ENCODE data around the gene CTNND2. TPM values are rescaled to one million over a fixed set of nuclear protein-coding genes. Genes with fewer than 3 reads are reported as not detected.
"Not testable (repeated sequence)": the region's sequence is repeated elsewhere in the genome, so short reads cannot be mapped to it uniquely, and the experiment has no call there.

The CTNND2 gene
- total RNA-seq, 1 donor from 2014 or later, result 10.1 TPM

DNA sequence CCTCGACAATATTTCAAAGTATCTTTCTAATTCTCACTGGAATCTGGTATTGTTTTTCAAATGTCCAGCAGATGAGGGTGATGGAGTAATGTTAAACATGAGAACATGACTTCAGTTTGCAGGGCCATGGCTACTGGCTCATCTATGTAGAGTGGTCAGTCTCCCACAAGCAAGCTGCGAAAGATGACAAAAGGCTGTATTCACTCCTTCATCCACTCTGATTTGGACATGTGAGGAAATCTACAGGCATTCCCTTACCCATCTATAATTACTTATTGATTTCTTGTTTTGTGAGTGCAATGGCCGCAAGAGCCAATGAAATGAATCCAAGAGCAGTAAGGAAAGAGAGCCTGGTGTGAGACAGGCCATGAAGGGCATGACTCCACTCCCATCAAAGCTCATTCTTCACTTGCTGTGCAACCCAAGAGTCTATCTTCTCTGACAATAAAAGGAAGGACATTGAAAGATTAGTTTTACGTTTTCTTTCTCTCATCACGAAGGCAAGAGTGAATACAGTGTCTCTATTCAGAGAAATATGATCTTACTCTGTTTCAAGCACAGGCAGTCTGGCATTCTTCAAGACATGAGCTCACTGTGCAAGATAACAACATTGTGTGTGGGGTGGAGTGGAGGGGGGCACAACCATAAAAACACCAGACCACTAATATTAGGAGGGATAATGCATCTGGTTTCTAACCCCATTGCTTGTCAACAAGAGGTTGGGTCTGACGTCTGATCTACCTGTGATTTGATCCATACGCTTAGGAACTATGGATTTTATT is 893.6 kb downstream of the CTNND2 start:
- DNase-seq (ENCODE audit: low spot score) (no peak), ATAC-seq (no peak)
- intact Hi-C loops (cut with DNase I), result no loop called here

DNA sequence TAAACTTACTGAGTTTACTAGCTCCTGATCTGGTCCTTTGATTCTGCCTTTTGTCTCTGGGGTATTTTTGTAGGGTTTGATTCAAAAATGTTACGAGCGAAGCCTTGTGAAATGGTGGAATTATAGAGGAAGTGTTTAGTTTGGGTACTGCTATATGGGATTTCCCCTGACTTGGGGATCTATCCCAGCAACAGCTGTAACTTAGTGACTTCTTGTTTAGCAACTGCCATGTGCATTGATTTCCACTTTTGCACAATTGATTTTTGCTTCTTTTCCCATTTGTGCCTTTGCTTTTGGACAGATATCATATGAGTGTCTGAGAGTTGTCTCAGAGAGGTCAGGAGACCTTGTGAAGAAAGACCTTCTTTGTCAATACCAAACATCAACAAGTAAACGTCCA is 894.7 kb downstream of the CTNND2 start:
- ATAC-seq, result no peak
- intact Hi-C loops (cut with DNase I), result no loop called here
- no peak for DNase-seq (ENCODE audit: low spot score)

DNA sequence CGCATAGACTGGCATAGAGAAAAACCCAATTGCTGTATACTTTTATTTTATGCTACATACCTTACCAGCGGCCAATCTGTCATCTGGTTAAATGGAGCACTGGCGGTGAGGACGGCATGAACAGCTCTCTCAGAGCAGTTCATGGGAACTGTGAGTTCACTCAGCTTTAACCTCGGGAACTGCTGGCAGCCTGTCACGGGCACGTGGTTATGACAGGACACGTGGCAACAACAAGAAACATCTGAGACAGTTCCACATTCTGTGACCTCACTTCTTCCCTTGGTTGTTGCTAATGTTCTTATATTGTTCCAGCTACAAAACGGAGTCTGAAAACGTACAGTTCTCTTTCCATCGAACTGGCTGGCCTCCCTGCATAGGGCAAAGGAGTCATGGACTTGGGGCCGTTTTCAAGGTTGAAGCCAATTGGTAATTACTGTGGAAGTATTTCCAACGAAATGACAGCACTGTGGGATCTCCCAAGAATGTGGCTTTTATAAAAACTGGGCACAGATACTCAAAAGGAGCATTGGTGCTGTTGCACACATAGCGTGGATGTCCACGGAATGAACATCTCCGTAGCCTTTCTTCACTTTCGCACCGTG is 896.9 kb downstream of the CTNND2 start:
- ATAC-seq (no peak), DNase-seq (ENCODE audit: low spot score) (no peak)
- intact Hi-C loops (cut with DNase I), result no loop called here

DNA sequence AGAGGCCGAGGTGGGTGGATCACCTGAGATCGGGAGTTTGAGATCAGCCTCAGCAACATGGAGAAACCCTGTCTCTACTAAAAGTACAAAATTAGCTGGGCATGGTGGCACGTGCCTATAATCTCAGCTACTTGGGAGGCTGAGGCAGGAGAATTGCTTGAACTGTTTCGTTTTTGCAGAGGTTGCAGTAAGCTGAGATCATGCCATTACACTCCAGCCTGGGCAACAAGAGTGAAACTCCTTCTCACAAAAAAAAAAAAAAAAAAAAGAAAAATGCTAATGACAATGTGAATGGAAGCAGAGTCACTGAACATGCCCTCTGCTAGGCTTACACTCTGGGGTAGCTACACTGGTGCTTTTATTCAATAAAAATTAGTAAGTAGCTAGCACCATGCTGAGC is 899.7 kb downstream of the CTNND2 start:
- intact Hi-C loops (cut with DNase I); DNase-seq (ENCODE audit: low spot score); ATAC-seq: not testable (repeated sequence)

DNA sequence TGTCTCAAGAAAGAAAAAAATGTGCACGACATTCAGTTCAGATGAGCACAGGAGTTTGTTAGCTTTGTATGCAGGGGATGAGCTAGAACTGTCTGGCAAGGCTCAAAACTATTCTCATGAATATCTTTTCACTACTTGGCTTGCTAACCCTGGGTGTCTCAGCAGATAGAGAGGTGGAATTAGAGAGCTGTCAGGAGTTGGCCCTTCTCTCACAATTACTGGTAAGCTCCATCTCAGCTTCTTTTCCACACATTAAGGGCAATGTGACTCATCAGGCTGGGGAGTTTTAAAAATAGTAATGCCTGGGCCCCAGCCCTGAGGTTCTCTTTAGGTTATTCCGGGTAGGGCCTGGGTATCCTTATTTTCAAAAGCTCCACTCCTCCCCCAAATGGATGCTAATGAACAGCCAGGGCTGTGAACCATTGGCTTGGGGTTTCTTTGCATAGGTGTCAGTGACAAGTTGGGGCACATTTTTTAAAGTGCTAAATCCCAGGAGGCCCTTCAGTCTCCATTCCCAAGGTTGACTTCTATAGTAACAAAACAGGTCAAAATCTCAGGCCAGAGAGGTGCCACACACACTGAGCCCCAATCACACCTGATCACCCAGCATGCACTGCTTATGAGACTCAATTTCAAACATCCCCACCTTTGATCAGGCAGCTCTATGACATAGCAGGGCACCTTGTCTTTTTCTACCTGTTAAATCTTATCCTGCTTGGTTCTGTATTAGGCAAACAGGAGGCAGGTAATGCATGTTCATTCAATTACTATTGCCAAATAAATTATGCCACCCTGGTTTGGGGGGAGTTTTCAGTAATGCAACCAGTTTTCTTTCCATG is 903.5 kb downstream of the CTNND2 start:
- ATAC-seq (no peak), DNase-seq (ENCODE audit: low spot score) (no peak)
- intact Hi-C loops (cut with DNase I), result no loop called here

DNA sequence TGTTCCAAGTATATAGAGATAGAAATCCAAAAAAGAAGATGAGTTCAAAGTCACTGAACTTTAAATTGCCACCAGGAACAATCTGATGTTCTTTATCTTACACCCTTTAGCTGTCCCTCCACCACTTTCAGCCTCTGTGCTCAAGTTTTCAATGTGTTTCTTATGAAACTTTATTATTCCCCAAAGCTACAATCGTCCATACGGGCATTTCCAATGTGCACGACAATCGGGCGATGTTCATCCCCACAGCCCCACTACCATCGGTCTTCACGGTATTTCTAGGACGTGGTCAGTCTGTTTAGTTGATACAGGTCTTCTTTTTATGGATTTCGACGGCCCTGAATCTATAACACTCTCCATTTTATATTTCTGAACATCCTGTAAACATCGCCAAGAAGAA is 904.5 kb downstream of the CTNND2 start:
- intact Hi-C loops (cut with DNase I), result no loop called here
- DNase-seq (ENCODE audit: low spot score) (no peak), ATAC-seq (no peak)

DNA sequence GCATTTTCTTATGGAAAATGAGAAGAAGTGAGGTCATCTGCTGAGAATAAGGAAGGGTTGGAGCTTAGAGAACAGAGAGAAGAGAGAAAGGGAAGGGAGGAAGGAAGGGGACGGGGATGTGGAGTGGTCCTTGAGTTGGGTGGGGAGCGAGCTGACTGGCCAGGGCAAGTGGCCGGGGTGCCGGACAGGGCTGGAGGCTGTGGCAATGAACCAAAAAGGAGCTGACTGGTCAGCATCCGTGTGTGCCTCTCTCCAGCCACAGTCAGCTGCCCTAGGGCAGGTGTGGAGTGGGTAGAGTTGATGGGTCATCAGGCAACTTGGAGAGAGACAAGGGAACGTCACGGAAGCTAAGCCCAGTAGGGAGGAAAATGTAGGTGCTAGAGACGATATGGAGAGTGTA is 908.4 kb downstream of the CTNND2 start:
- intact Hi-C loops (cut with DNase I), result no loop called here
- ATAC-seq, result no peak
- no peak for DNase-seq (ENCODE audit: low spot score)

DNA sequence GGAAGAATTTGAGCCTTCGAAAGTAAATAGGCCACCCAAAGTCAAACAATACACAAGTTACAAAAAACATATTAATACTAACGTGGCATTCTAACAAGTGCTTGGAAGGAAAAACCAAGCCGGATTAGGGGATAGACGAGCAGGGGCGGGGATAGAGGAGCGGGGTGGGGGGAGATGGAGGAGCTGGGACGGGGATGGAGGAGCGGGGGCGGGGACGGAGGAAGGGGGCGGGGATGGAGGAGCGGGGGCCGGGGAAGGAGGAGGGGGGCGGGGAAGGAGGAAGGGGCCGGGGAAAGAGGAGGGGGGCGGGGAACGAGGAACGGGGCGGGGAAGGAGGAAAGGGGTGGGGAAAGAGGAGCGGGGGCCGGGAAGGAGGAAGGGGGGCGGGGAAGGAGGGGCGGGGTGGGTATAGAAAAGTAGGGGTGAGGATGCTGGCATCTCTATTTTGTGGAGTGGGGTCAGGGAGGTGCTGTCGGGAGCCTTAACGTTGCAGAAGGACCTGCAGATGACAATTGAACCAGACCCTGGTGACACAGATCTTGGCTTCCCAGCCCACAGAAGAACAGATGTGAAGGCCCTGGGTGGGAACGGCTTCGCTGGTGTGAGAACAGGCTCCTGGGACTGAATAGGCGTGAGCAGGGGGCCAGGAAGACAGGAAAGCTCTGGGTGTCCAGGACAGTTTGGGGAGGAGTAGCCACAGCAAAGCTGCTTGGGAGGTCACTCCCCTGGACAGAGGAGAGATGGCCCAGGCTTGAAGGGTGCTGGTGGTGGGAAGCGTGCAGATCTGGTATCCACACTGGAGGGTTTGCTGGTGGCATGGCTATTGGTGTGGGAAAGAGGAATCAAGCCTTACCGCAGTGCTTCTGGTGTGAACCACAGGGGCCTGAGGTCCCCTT is 909.9 kb downstream of the CTNND2 start:
- no peak for ATAC-seq
- intact Hi-C loops (cut with DNase I), result no loop called here

DNA sequence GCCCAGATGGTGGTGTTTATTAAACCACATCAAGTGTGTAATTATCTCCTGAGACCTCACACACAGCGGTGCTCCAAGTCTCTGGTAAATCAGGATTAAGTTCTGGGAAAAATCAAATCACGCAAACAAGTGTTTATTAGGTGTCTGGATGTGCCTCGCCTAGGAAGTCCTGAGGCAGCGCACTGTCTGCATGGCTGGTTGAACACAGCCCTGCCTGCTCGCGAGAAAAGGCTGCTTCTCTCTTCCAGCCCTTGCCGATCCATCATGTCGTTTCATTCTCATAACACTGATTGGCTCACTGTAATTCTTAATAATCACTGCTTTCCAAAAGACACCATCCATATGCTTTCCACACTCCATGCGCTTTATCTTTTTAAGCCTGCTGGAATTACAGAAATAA is 913.6 kb downstream of the CTNND2 start:
- no peak for ATAC-seq
- intact Hi-C loops (cut with DNase I), result no loop called here
- DNase-seq (ENCODE audit: low spot score), result no peak

More for the DNA sequence above, 909.9 kb downstream of the CTNND2 start:
- no peak for DNase-seq (ENCODE audit: low spot score)

DNA sequence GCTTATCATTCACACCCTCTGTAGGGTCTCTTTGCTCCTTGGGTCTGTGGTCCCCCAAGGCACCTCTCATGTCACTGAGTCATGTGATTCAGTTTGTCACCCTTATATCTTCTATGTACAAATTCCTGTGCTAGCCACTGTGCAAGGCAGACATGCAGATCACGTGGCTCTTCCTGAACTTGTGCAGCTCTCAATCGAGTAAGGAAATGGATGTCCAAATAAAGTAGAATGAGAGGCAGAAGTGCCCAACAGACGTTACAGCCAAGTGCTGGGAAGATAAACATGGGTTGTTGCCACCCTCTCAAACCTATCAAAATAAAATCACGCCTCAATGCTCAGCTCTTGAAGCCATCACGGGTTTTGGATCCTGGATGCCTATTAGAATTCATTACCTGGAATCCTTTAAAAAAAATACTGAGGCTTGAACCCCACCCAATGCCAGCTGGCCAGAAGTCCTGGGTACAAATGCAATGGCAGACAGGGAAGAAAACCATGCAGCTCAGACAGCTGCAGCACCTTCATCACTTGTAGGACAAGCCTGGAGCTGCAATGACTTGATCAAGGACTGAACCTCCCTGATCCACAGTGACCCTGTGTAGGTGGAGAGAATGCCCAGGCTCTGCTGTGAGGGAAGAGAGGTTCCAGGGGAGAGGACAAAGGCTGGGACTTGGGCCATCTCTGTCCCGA is 914.5 kb downstream of the CTNND2 start:
- ATAC-seq (no peak), DNase-seq (ENCODE audit: low spot score) (no peak)
- intact Hi-C loops (cut with DNase I), result no loop called here

DNA sequence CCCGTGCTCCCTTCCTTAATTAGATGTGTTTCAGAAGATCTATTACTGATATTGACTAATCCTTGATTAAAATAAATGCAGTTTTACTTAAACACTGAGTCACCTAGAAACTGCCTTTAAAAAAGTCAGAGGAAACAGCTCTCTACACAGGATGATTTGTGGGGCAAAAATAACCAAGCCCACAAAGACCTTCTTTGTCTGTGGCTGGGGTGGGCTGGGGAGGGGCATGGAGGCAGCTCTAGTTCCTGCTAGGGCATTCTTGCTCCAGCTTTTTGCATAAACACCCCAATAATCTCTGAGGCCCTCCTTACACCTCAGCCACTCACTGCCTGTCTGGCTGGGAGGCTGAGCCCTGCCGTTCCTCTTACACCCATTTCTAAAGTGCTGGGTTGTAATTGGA is 915.6 kb downstream of the CTNND2 start:
- ATAC-seq (no peak), DNase-seq (ENCODE audit: low spot score) (no peak)
- intact Hi-C loops (cut with DNase I), result no loop called here

DNA sequence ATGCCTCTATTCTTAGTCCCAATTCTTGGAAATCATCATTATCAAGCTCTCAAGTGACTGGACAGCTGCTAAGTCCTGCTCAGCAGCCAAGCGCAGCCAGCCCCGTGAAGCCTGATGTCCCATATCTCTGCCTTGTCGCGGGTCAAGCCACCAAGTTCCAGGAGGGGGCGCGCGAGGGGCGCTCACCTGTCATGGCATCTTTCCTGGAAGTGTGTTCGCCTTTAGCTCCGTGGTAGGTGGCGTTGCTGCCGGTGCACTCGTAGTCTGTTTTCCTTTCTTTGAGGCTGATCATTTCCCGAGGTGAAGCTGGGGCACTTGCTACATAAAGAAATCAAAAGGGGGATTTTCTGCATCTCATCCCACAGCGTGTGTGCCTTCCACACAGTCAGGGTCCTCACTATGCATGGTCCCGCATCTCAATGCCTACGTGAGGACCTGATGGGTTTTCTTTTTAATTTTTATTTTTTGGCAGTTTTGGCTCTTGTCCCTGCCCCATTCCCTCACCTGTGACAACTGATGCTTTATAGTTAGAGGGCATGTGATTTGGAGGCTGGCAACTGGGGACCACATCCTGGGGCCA is 916.2 kb downstream of the CTNND2 start:
- peak; percentile 69 for ATAC-seq
- intact Hi-C loops (cut with DNase I), result no loop called here
- peak; percentile 68 for DNase-seq (ENCODE audit: low spot score)

DNA sequence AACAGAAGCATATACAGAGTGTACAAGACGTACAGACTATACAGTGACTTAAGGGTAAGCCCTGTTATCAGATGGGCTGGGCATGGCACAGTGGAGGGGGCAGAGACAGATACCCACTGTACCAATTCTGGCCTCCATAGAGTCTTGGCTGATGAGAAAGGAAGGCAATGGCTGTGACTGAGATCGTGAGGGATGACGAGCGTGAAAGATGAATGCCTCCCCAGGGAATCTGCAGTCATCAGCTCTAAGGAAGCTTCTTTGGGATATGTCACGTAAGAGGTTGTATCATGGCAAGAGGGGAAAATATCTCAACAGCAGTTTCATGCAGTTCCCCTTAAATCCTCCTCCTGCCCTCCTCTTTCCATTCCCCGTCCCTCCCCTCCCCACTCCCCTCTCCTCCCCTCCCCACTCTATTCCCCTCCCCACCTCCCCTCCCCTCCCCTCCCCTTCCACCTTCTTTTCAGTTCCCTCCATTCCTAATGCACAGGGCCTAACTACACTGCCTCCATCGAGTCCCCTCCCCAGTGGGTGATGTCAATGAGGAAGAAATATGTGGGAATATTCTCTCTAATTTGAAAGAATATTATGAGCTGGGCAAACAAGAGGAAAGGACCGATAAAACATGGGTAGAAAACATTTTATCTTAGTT is 916.8 kb downstream of the CTNND2 start:
- no peak for ATAC-seq
- intact Hi-C loops (cut with DNase I), result no loop called here
- DNase-seq (ENCODE audit: low spot score), result no peak

DNA sequence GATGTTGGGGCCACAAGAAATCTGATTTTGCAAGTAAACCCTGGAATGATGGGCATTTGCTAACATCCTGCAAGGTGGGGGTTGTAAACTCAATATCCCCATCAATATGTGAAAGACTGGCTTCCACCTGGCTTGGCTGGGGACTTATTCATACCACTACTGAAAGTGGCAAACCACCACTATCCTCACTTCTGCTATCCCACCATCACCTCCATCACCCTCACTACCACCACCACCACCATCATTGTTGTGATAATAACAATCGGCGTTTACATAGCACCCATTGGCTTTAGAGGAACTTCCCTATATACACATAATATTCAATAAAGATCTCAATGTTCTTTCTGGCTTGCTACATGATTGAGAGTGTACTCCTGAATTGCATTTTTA is 918.5 kb downstream of the CTNND2 start:
- ATAC-seq (no peak), DNase-seq (ENCODE audit: low spot score) (no peak)
- intact Hi-C loops (cut with DNase I), result no loop called here

DNA sequence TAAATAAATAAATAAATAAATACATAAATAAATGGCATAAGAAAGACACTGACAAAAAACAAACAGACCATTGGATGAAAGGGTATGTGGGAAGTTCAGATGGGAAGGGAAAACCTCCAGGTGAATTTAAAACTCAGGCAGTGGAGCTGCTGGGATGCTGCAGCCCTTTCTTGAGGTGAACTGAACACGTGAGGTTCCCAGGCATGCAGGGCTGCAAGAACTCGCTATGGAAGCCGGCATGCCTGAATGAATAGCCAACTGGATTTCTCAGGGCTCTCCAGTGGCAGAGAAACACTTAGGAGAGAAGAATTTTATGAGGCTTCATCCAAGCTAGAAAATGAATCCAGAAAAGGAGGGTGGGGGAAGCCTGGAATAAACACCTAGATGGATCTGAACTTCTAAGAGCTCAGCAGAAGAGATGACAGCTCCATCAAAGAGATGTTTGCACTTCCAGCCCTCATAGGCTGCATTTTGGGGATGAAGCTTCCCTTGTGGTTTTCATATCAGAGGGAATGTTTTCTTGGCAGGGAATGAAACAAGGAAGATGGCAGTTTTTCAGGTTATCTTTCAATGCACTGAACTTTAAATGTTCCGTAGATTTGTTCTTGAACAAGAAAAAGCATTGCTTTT is 919.0 kb downstream of the CTNND2 start:
- no peak for DNase-seq (ENCODE audit: low spot score)
- intact Hi-C loops (cut with DNase I), result no loop called here
- no peak for ATAC-seq

DNA sequence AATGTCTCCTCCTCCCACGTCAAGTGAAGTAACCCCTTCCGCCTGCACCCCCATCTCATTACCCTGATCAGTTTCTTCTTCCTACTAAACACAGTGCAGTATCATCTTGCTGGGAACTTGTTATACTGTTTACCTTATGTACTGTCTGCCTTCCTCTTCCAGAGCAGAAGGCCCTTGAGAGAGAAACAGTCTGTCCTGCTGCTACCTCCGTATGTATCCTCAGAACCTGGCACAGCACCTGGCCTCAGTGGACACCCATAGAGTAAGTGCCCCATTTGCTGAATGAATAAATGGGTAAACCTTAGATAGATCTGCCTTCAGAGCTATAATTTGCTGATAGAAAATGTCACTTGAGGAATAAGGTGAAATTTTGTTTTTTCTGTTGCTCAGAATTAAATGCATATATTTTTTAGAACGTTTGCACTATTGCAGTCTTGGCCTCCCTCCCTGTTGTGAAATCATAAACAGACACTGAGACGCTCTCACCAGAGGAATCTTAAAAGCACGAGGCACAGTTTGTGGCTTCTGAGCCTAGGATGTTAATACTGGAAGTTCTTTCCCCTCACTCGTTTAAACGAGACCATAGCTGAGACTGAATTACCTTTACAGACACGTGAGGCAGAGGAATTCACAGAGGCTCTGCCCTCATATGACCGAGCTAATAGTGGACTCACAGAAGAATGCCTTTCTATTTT is 920.1 kb downstream of the CTNND2 start:
- intact Hi-C loops (cut with DNase I), result no loop called here
- no peak for ATAC-seq
- no peak for DNase-seq (ENCODE audit: low spot score)

DNA sequence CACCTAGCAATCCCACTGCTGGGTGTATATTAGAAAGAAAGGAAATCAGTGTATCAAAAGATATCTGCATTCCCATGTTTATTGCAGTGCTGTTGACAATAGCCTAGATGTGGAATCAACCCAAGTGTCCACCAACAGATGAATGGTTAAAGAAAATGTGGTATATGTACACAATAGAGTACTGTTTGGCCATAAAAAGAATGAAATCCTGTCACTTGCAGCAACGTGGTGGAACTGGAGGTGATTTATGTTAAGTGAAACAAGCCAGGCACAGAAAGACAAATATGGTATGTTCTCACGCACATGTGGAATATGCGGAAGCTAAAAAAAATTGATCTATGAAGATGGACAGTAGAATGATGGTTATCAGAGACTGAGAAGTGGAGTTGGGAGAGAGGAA is 921.6 kb downstream of the CTNND2 start:
- DNase-seq (ENCODE audit: low spot score) (no peak), ATAC-seq (no peak)
- intact Hi-C loops (cut with DNase I), result no loop called here
